Liver (tissue), 9 donors: ENCODE data around the gene MAPK8IP3. TPM values are rescaled to one million over a fixed set of nuclear protein-coding genes. Genes with fewer than 3 reads are reported as not detected.

ENCODE experiments used
- DNase-seq: peaks from one replicate; pipeline ENCODE4 v3.0.0-alpha.2; 2017; ENCODE audit warnings: low spot score
- H3K27ac ChIP-seq, 2 donors: one replicate each; pipeline ENCODE4 v1.7.0; 2013; ENCODE audit warnings: inconsistent platforms in 2 of 2, low read length in 2 of 2, control low read depth in 1 of 2, low read depth in 1 of 2, mild to moderate bottlenecking in 1 of 2
- H3K27me3 ChIP-seq, 4 donors: one replicate each; pipeline versions ENCODE4 v1.6.1 to v1.7.0; 2013; ENCODE audit warnings: low read length in 3 of 4, inconsistent platforms in 1 of 4, mild to moderate bottlenecking in 1 of 4, moderate library complexity in 1 of 4; ENCODE audit not compliant: control insufficient read depth in 4 of 4, insufficient read depth in 4 of 4
- H3K36me3 ChIP-seq, 4 donors: one replicate each; pipeline versions ENCODE4 v1.6.1 to v1.7.0; 2013; ENCODE audit warnings: low read length in 3 of 4, mild to moderate bottlenecking in 3 of 4, low read depth in 1 of 4, moderate library complexity in 1 of 4; ENCODE audit not compliant: control insufficient read depth in 4 of 4, insufficient read depth in 3 of 4
- H3K4me1 ChIP-seq, 4 donors: one replicate each; pipeline versions ENCODE4 v1.6.1 to v1.7.0; 2013; ENCODE audit warnings: low read length in 3 of 4, mild to moderate bottlenecking in 3 of 4, moderate library complexity in 1 of 4; ENCODE audit not compliant: control insufficient read depth in 4 of 4, insufficient read depth in 4 of 4
- H3K4me3 ChIP-seq, 3 donors: one replicate each; pipeline versions ENCODE4 v1.6.1 to v1.7.0; 2013; ENCODE audit warnings: low read length in 3 of 3, control low read depth in 1 of 3, low read depth in 1 of 3, mild to moderate bottlenecking in 1 of 3
- H3K9ac ChIP-seq, 2 donors: one replicate each; pipeline ENCODE4 v1.7.0; 2013; ENCODE audit warnings: low read length in 2 of 2, mild to moderate bottlenecking in 2 of 2, moderate library complexity in 2 of 2, control low read depth in 1 of 2, low read depth in 1 of 2
- H3K9me3 ChIP-seq, 4 donors: one replicate each; pipeline versions ENCODE4 v1.6.1 to v1.7.0; 2013; ENCODE audit warnings: low read length in 3 of 4; ENCODE audit not compliant: control insufficient read depth in 4 of 4
- FOXA1 ChIP-seq: IDR thresholded peaks from 2 replicates; pipeline ENCODE4 v1.6.1; 2016; ENCODE audit warnings: antibody characterized with exemption
- FOXA2 ChIP-seq: IDR thresholded peaks from 2 replicates; pipeline ENCODE4 v1.6.1; 2016; ENCODE audit warnings: antibody characterized with exemption
- GABPA ChIP-seq, 2 donors: IDR thresholded peaks in 1 of 2; conservative IDR thresholded peaks in 1 of 2; 2 replicates each; pipeline ENCODE4 v1.6.1; 2016; ENCODE audit warnings: antibody characterized with exemption in 2 of 2, mild to moderate bottlenecking in 1 of 2, moderate library complexity in 1 of 2
- HNF4A ChIP-seq, 2 donors: conservative IDR thresholded peaks; 2 replicates each; pipeline ENCODE4 v1.6.1; 2016; ENCODE audit warnings: antibody characterized with exemption in 2 of 2, mild to moderate bottlenecking in 2 of 2
- HNF4G ChIP-seq: IDR thresholded peaks from 2 replicates; pipeline ENCODE4 v1.6.1; 2016; ENCODE audit warnings: antibody characterized with exemption
- JUND ChIP-seq, 2 donors: IDR thresholded peaks; 2 replicates each; pipeline ENCODE4 v1.6.1; 2016; ENCODE audit warnings: antibody characterized with exemption in 2 of 2
- NR2F2 ChIP-seq: IDR thresholded peaks from 2 replicates; pipeline ENCODE4 v1.6.1; 2016; ENCODE audit warnings: antibody characterized with exemption
- RAD21 ChIP-seq, 2 donors: IDR thresholded peaks; 2 replicates each; pipeline ENCODE4 v1.6.1; 2016; ENCODE audit warnings: antibody characterized with exemption in 2 of 2, mild to moderate bottlenecking in 2 of 2
- RXRA ChIP-seq, 2 donors: IDR thresholded peaks; 2 replicates each; pipeline ENCODE4 v1.6.1; 2017 to 2018; ENCODE audit warnings: antibody characterized with exemption in 2 of 2, mild to moderate bottlenecking in 1 of 2
- SP1 ChIP-seq: IDR thresholded peaks from 2 replicates; pipeline ENCODE4 v1.6.1; 2018; ENCODE audit warnings: antibody characterized with exemption, mild to moderate bottlenecking
- TAF1 ChIP-seq: conservative IDR thresholded peaks from 2 replicates; pipeline ENCODE4 v1.6.1; 2016; ENCODE audit warnings: antibody characterized with exemption, mild to moderate bottlenecking
- WGBS: extraction: QIAGEN DNeasy Blood & Tissue Kit; methylation state at CpG from one replicate; pipeline ENCODE4 v1.1.7; 2013; 5-methylcytosine and 5-hydroxymethylcytosine counted together
- polyA plus RNA-seq, 2 donors: library from polyadenylated mRNA; stranded (reverse) in 1 of 2; unstranded in 1 of 2; fragments of 200-250 nt in 1 of 2; fragments of >200 nt in 1 of 2; fragmentation: Nextera tagmentation in 1 of 2; extraction: Ambion mirVana in 1 of 2; gene quantifications; one replicate each; pipeline versions ENCODE4 v1.2.1 to v1.2.3, GENCODE V29; 2013 to 2015
- total RNA-seq, 2 donors: library from RNA; depleted of rRNA; stranded (reverse); fragments of >200 nt; gene quantifications; one replicate each; pipeline ENCODE4 v1.2.3, GENCODE V29; 2014
- TF ChIP-seq, protein P1 (sequence below): IDR thresholded peaks from 2 replicates; pipeline ENCODE4 v1.6.1; 2016; ENCODE audit warnings: antibody characterized with exemption
- TF ChIP-seq, protein P2 (sequence below): IDR thresholded peaks from 2 replicates; pipeline ENCODE4 v1.6.1; 2016; ENCODE audit warnings: antibody characterized with exemption
- TF ChIP-seq, protein P3 (sequence below): fragments of 150-350 bp; IDR thresholded peaks from 2 replicates; pipeline ENCODE4 v1.5.1; 2017; ENCODE audit warnings: improper control_type of control experiment, low read depth, low read length; ENCODE audit not compliant: missing input control
- donor health status: healthy.
- donor health status: healthy.
- donor health status: healthy.
- donor health status: healthy.
- donor health status: healthy.

Gene MAPK8IP3
- total and polyA plus RNA-seq, 4 donors = 4.1 to 43.0 (median 9.3) TPM

DNA sequence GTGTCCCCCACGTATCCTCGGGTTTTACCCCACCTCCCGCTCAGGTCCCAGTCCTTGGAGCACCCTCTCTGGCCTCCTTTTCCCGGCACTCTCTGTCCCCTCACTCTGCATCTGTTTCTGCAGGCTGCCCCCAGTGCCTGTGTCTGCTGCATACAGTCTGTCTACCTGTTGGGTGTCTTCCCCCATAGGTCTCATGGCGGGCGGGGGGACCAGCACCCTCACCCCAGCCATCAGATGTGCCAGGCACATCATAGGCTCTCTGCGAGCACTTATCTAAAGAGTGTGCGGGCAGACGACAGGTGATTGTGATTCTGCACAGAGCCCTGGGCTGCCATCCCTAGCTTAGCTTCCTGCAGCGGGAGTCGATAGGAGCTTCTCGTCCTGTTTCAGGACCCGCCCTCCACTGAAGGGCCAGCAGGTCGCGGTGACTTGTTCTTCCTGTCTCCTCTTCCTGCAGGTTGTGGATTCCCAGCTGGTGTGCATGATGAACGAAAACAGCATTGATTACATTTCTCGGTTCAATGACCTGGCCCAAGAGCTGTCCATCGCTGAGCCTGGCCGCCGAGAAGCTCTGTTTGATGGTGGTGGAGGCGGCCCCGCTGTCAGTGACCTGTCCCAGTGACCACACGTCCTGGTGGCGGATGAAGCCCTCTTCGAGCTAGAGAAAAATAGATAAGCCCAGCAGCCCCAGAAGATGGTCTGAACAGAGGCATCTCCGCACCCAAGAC is 32.4 kb upstream of the MAPK8IP3 start:
- Histone ChIP-seq H3K27ac (no peak overlapping the region), H3K9ac (no peak overlapping the region), H3K9me3 (no peaks in the 10 kb centered on the region), H3K4me3 (no peak overlapping the region), H3K36me3 (peaks cover 16 to 60% (median 31%) of the 10 kb centered on the region in 4 donors), H3K4me1 (peaks cover 0 to 2% (median under 1%) of the 10 kb centered on the region in 4 donors), H3K27me3 (no peaks in the 10 kb centered on the region)
- DNase-seq = peak; percentile 46
- WGBS = 77% methylated on average over 26 of the region's 26 CpGs
- TF ChIP-seq RXRA (IDR thresholded peaks at IDR 0.05) (peak in 1 of 2 donors; percentile 81), FOXA2 (no peak), HNF4A (conservative IDR thresholded peaks at IDR 0.05) (no peak), SP1 (peak; percentile 11), GABPA (IDR thresholded peaks at IDR 0.05 in 1 of 2, conservative IDR thresholded peaks at IDR 0.05 in 1 of 2) (no peak), NR2F2 (no peak)
- TF ChIP-seq, protein P1, sequence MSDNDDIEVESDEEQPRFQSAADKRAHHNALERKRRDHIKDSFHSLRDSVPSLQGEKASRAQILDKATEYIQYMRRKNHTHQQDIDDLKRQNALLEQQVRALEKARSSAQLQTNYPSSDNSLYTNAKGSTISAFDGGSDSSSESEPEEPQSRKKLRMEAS = no peak

DNA sequence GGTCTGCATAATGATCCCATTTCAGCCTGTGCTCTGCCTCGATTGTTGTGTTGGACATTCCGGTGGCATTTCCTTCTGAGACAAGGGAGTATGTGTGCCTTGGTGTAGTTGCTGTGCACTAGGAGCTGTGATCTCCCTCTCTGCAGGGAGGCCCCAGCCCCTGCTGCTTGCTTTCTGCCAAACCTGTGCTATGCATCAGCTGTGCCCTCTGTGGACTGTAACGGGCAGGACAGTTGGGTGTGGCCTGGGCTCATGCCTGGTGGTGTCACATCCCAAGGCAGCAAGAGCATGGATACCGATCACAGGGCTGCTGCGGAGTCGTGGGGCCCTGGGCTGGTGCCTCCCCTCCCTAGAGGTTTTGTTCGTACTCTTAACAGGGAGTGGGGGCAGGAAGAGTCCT is 31.7 kb upstream of the MAPK8IP3 start:
- H3K9ac ChIP-seq = no peak overlapping the region
- peaks cover 16 to 53% (median 26%) of the 10 kb centered on the region in 4 donors for H3K36me3 ChIP-seq
- WGBS = 90% methylated on average over 7 of the region's 7 CpGs
- no peak overlapping the region for H3K4me3 ChIP-seq
- no peak for DNase-seq
- peaks cover 0 to 8% (median 6%) of the 10 kb centered on the region in 4 donors for H3K4me1 ChIP-seq
- no peaks in the 10 kb centered on the region for H3K27me3 ChIP-seq
- TF ChIP-seq, protein P2, sequence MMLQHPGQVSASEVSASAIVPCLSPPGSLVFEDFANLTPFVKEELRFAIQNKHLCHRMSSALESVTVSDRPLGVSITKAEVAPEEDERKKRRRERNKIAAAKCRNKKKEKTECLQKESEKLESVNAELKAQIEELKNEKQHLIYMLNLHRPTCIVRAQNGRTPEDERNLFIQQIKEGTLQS = no peak
- TF ChIP-seq HNF4G = no peak
- TF ChIP-seq GABPA (IDR thresholded peaks at IDR 0.05 in 1 of 2, conservative IDR thresholded peaks at IDR 0.05 in 1 of 2) = no peak
- TF ChIP-seq TAF1 = no peak
- no peak for TF ChIP-seq RAD21 (IDR thresholded peaks at IDR 0.05)
- TF ChIP-seq FOXA2 = no peak
- no peak for TF ChIP-seq HNF4A (conservative IDR thresholded peaks at IDR 0.05)
- TF ChIP-seq, protein P3, sequence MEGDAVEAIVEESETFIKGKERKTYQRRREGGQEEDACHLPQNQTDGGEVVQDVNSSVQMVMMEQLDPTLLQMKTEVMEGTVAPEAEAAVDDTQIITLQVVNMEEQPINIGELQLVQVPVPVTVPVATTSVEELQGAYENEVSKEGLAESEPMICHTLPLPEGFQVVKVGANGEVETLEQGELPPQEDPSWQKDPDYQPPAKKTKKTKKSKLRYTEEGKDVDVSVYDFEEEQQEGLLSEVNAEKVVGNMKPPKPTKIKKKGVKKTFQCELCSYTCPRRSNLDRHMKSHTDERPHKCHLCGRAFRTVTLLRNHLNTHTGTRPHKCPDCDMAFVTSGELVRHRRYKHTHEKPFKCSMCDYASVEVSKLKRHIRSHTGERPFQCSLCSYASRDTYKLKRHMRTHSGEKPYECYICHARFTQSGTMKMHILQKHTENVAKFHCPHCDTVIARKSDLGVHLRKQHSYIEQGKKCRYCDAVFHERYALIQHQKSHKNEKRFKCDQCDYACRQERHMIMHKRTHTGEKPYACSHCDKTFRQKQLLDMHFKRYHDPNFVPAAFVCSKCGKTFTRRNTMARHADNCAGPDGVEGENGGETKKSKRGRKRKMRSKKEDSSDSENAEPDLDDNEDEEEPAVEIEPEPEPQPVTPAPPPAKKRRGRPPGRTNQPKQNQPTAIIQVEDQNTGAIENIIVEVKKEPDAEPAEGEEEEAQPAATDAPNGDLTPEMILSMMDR = no peak
- TF ChIP-seq JUND (IDR thresholded peaks at IDR 0.05) = no peak
- TF ChIP-seq RXRA (IDR thresholded peaks at IDR 0.05) = no peak
- no peaks in the 10 kb centered on the region for H3K9me3 ChIP-seq
- H3K27ac ChIP-seq = no peak overlapping the region

DNA sequence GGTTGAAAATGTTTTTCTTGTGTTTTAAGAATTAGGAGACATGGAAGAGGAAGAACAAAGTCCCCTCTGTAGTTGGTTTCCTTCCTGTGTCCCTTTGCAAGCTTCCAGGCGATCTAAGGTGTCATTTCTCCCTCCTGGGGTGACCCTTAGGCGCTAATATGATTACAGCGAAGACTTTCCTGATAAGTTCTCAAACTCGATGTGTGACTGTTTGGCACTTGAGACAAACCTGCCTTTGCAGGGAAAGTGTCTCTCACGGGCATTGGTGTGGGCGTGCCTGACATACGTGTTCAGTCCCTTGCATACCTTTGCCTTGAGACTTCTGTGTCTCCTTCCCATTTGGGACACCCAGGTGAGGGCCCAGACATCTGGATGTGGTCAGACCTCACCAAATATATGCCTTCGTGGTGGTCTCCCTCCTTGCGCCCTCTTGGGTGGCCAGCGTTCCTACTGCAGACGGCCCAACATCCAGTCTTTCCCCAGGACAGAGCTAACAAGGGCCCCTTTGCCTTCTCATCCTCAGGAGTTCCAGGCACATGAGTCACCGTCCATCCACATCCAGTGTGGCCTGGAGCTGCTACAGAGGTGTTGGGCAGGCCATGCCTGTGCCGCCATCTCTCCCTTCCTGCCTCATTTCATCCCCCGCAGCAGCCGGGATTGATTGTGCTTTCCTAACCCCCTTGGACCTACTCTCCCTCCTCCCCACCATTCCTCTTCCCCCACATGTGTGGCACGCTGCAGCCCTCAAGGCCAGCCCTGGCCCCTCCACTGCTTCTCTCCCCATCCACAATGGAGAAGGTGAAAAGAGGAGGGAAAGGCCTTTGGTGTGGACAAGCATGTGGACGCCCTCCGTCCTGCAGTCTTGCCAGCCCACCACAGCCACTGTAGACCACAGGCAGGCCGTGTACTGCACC is 31.0 kb upstream of the MAPK8IP3 start:
- 95% methylated on average over 19 of the region's 19 CpGs for WGBS
- no peak for DNase-seq
- Histone ChIP-seq H3K4me3 (no peak overlapping the region), H3K27me3 (no peaks in the 10 kb centered on the region), H3K36me3 (peaks cover 12 to 48% (median 23%) of the 10 kb centered on the region in 4 donors), H3K9ac (no peak overlapping the region), H3K27ac (no peak overlapping the region), H3K4me1 (peaks cover 0 to 9% (median 6%) of the 10 kb centered on the region in 4 donors), H3K9me3 (no peaks in the 10 kb centered on the region)
- TF ChIP-seq RAD21 (IDR thresholded peaks at IDR 0.05) (no peak), FOXA1 (no peak), NR2F2 (no peak), HNF4A (conservative IDR thresholded peaks at IDR 0.05) (no peak), HNF4G (no peak), TAF1 (no peak)
- TF ChIP-seq, protein P2 = no peak
- TF ChIP-seq, protein P3 = no peak
